H9 (cell line): ENCODE measurements around the gene ACTN4. TPM values are rescaled to one million over a fixed set of nuclear protein-coding genes. Genes with fewer than 3 reads are reported as not detected.
"Not testable (repeated sequence)": the region's sequence is repeated elsewhere in the genome, so short reads cannot be mapped to it uniquely, and the experiment has no call there.

Experiments used
- DNase-seq: peaks from one replicate; pipeline ENCODE4 v3.0.0-alpha.2; 2017
- H2AFZ ChIP-seq: one replicate; pipeline ENCODE4 v1.6.1; 2013; ENCODE audit warnings: mild to moderate bottlenecking, low read length, control low read depth, moderate library complexity
- H2AK5ac ChIP-seq: 2 replicates; pipeline ENCODE4 v1.6.1; 2013; ENCODE audit warnings: low read length, control low read depth, mixed read lengths; ENCODE audit not compliant: insufficient read length
- H2BK120ac ChIP-seq: one replicate; pipeline ENCODE4 v1.6.1; 2013; ENCODE audit warnings: low read depth, mild to moderate bottlenecking, low read length, control low read depth, inconsistent platforms; ENCODE audit not compliant: poor library complexity, severe bottlenecking
- H2BK12ac ChIP-seq: 2 replicates; pipeline ENCODE4 v1.6.1; 2013; ENCODE audit warnings: low read length, control low read depth, mixed read lengths, low read depth; ENCODE audit not compliant: insufficient read length
- H2BK15ac ChIP-seq: 2 replicates; pipeline ENCODE4 v1.6.1; 2013; ENCODE audit warnings: low read depth, low read length, control low read depth
- H2BK20ac ChIP-seq: one replicate; pipeline ENCODE4 v1.6.1; 2013; ENCODE audit warnings: low read depth, mild to moderate bottlenecking, low read length, control low read depth, inconsistent platforms; ENCODE audit not compliant: poor library complexity, severe bottlenecking
- H2BK5ac ChIP-seq: 2 replicates; pipeline ENCODE4 v1.6.1; 2013; ENCODE audit warnings: low read length, control low read depth, mixed read lengths; ENCODE audit not compliant: insufficient read length
- H3K14ac ChIP-seq: 2 replicates; pipeline ENCODE4 v1.6.1; 2013; ENCODE audit warnings: low read length, control low read depth; ENCODE audit not compliant: insufficient read depth
- H3K18ac ChIP-seq: 2 replicates; pipeline ENCODE4 v1.6.1; 2013; ENCODE audit warnings: low read depth, mild to moderate bottlenecking, mixed read lengths, low read length, control low read depth; ENCODE audit not compliant: insufficient read length
- H3K23ac ChIP-seq: 2 replicates; pipeline ENCODE4 v1.6.1; 2013; ENCODE audit warnings: low read length, control low read depth, mixed read lengths, low read depth; ENCODE audit not compliant: insufficient read length
- H3K23me2 ChIP-seq: 2 replicates; pipeline ENCODE4 v1.6.1; 2013; ENCODE audit warnings: low read depth, mild to moderate bottlenecking, mixed read lengths, low read length, control low read depth; ENCODE audit not compliant: insufficient read length, poor library complexity, severe bottlenecking
- H3K27ac ChIP-seq: 2 replicates; pipeline ENCODE4 v1.5.1; 2013; ENCODE audit warnings: low read length, control low read depth, mixed read lengths, low read depth; ENCODE audit not compliant: insufficient read length
- H3K27me3 ChIP-seq: 2 replicates; pipeline ENCODE4 v1.6.1; 2013; ENCODE audit warnings: low read length, control low read depth, inconsistent platforms; ENCODE audit not compliant: insufficient read depth
- H3K4ac ChIP-seq: 2 replicates; pipeline ENCODE4 v1.6.1; 2013; ENCODE audit warnings: low read depth, mild to moderate bottlenecking, control low read depth, inconsistent platforms, low read length, moderate library complexity
- H3K4me1 ChIP-seq: 2 replicates; pipeline ENCODE4 v1.6.1; 2013; ENCODE audit warnings: low read length, control low read depth, inconsistent platforms; ENCODE audit not compliant: insufficient read depth
- H3K4me2 ChIP-seq: 2 replicates; pipeline ENCODE4 v1.6.1; 2013; ENCODE audit warnings: low read length, control low read depth, mixed read lengths; ENCODE audit not compliant: insufficient read length, insufficient read depth
- H3K56ac ChIP-seq: 2 replicates; pipeline ENCODE4 v1.6.1; 2013; ENCODE audit warnings: low read depth, mild to moderate bottlenecking, mixed read lengths, low read length, control low read depth; ENCODE audit not compliant: insufficient read length
- H3K79me1 ChIP-seq: 2 replicates; pipeline ENCODE4 v1.6.1; 2013; ENCODE audit warnings: low read depth, mild to moderate bottlenecking, moderate library complexity, low read length, control low read depth, inconsistent platforms; ENCODE audit not compliant: insufficient read depth, poor library complexity, severe bottlenecking
- H3K79me2 ChIP-seq: 2 replicates; pipeline ENCODE4 v1.6.1; 2013; ENCODE audit warnings: low read length, control low read depth, inconsistent platforms; ENCODE audit not compliant: insufficient read depth
- H3K9ac ChIP-seq: 2 replicates; pipeline ENCODE4 v1.6.1; 2013; ENCODE audit warnings: low read length, control low read depth, mixed read lengths; ENCODE audit not compliant: insufficient read length; ENCODE audit errors: extremely low read depth
- H3K9me3 ChIP-seq: one replicate; pipeline ENCODE4 v1.6.1; 2013; ENCODE audit warnings: low read depth, low read length, inconsistent platforms; ENCODE audit not compliant: control insufficient read depth
- H3T11ph ChIP-seq: one replicate; pipeline ENCODE4 v1.6.1; 2013; ENCODE audit warnings: mild to moderate bottlenecking, low read length, control low read depth, inconsistent platforms
- H4K20me1 ChIP-seq: one replicate; pipeline ENCODE4 v1.6.1; 2013; ENCODE audit not compliant: control insufficient read depth, insufficient read length, insufficient read depth
- H4K5ac ChIP-seq: 2 replicates; pipeline ENCODE4 v1.6.1; 2013; ENCODE audit warnings: low read depth, mild to moderate bottlenecking, mixed read lengths, low read length, control low read depth; ENCODE audit not compliant: insufficient read length
- H4K8ac ChIP-seq: replicated peaks from 2 replicates; pipeline ENCODE4 v1.6.1; 2013; ENCODE audit warnings: low read length, control low read depth, mixed read lengths, low read depth; ENCODE audit not compliant: insufficient read length
- H4K91ac ChIP-seq: 2 replicates; pipeline ENCODE4 v1.6.1; 2013; ENCODE audit warnings: low read depth, mild to moderate bottlenecking, moderate library complexity, mixed read lengths, low read length, control low read depth; ENCODE audit not compliant: insufficient read length
- H3K27ac Mint-ChIP-seq, 3 experiments: 2 replicates in 2 of 3; 3 replicates in 1 of 3; pipeline ENCODE4 v1.8.0; 2020 to 2021; ENCODE audit warnings: mixed read lengths in 3 of 3, mild to moderate bottlenecking in 1 of 3, moderate library complexity in 1 of 3
- H3K27me3 Mint-ChIP-seq: 2 replicates; pipeline ENCODE4 v1.8.0; 2021; ENCODE audit warnings: low read depth, mild to moderate bottlenecking, moderate library complexity, mixed read lengths
- H3K36me3 Mint-ChIP-seq, 3 experiments: 2 replicates in 2 of 3; 3 replicates in 1 of 3; pipeline ENCODE4 v1.8.0; 2020 to 2021; ENCODE audit warnings: low read depth in 3 of 3, mixed read lengths in 3 of 3; ENCODE audit not compliant: insufficient read depth in 1 of 3
- H3K4me1 Mint-ChIP-seq, 2 experiments: 2 replicates each; pipeline ENCODE4 v1.8.0; 2020; ENCODE audit warnings: mixed read lengths in 2 of 2
- H3K4me3 Mint-ChIP-seq, 2 experiments: 2 replicates in 1 of 2; 3 replicates in 1 of 2; pipeline ENCODE4 v1.8.0; 2020 to 2021; ENCODE audit warnings: mild to moderate bottlenecking in 2 of 2, mixed read lengths in 2 of 2, moderate library complexity in 1 of 2
- H3K9me3 Mint-ChIP-seq, 2 experiments: 2 replicates in 1 of 2; 3 replicates in 1 of 2; pipeline ENCODE4 v1.8.0; 2020; ENCODE audit warnings: mild to moderate bottlenecking in 2 of 2, mixed read lengths in 2 of 2, moderate library complexity in 1 of 2
- WGBS: extraction: QIAGEN DNeasy Blood & Tissue Kit; methylation state at CpG from one replicate; pipeline ENCODE4 v1.1.7; 2013; ENCODE audit warnings: missing lambda C conversion rate, low lambda C conversion rate, mixed read lengths; ENCODE audit not compliant: insufficient read length; ENCODE audit errors: extremely low coverage; 5-methylcytosine and 5-hydroxymethylcytosine counted together
- total RNA-seq: library from RNA; stranded (reverse); gene quantifications from 2 replicates; pipeline ENCODE4 v1.2.1, GENCODE V29; 2021

ACTN4 gene
- total RNA-seq, 1 experiment from 2014 or later, result 369 TPM

- H3K27ac Mint-ChIP-seq, H4K20me1 ChIP-seq, H3K27ac ChIP-seq, H2BK15ac ChIP-seq, H2AK5ac ChIP-seq, H2BK20ac ChIP-seq, H3K79me2 ChIP-seq, DNase-seq, H3T11ph ChIP-seq, H3K4me2 ChIP-seq, H3K79me1 ChIP-seq, H4K91ac ChIP-seq, H3K9me3 ChIP-seq, H3K4me1 Mint-ChIP-seq, H3K4ac ChIP-seq, H4K8ac ChIP-seq, H3K36me3 Mint-ChIP-seq, H3K9ac ChIP-seq, H2BK120ac ChIP-seq, H3K4me3 Mint-ChIP-seq, H4K5ac ChIP-seq, H2BK5ac ChIP-seq, H3K14ac ChIP-seq, H3K27me3 ChIP-seq, H3K9me3 Mint-ChIP-seq, H2BK12ac ChIP-seq, H3K18ac ChIP-seq, H3K23ac ChIP-seq, H2AFZ ChIP-seq, H3K23me2 ChIP-seq, H3K4me1 ChIP-seq, H3K56ac ChIP-seq, H3K27me3 Mint-ChIP-seq: not testable (repeated sequence)
- WGBS, result no CpG with 5 or more reads among the region's 9 CpGs
These were observed 114.5 kb downstream of the ACTN4 start for GRCh38 chr19:38761884-38762389.
